GM19452 (cell line): ENCODE results near the gene KRIT1.

Experiments used
- ATAC-seq: cut with Tn5 transposase; IDR thresholded peaks from one replicate; pipeline ENCODE4 v1.9.1; 2021; ENCODE audit not compliant: unreplicated experiment

Gene KRIT1

DNA sequence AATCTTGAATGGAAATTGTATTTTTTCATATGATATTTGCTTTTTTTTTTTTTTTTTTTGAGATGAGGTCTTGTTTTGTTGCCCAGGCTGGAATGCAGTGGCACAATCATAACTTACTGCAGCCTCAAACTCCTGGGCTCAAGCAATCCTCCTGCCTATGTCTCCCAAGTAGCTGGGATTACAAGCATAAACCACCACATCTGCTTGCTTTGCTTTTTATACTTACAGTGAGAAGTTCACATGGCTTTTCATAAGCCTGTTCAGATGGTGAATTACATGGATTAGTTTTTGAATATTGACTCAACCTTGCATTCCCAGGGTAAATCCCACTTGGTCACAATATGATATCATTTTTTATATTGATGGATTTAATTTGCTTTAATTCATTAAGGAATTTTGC lies 88.7 kb downstream of the KRIT1 start:
- no peak for ATAC-seq

- no peak for ATAC-seq
Measured at GRCh38 chr7:92155108-92155739, 90.5 kb downstream of the KRIT1 start.

GRCh38 chr7:92150450-92151017 lies 95.2 kb downstream of the KRIT1 start:
- no peak for ATAC-seq

GRCh38 chr7:92149736-92150239 lies 95.9 kb downstream of the KRIT1 start:
- no peak for ATAC-seq
